OCI-LY3 (cell line): ENCODE measurements around the gene DEFB131A.
"Not testable (repeated sequence)": the region's sequence is repeated elsewhere in the genome, so short reads cannot be mapped to it uniquely, and the experiment has no call there.

ENCODE experiments used
- CTCF ChIP-seq: fragments of 200-600, 300-600 bp; sonication (generic); IDR thresholded peaks from 2 replicates; pipeline ENCODE4 v1.5.1; 2014; ENCODE audit warnings: antibody characterized with exemption, low read length, low read depth
- EZH2phosphoT487 ChIP-seq: fragments of 200-600 bp; shearing (Covaris generic); IDR thresholded peaks from 2 replicates; pipeline ENCODE4 v1.6.1; 2018; ENCODE audit warnings: antibody characterized with exemption, mixed run types, low read depth

GRCh38 chr4:9483682-9484081 lies 39.5 kb downstream of the DEFB131A start:
- TF ChIP-seq CTCF, EZH2phosphoT487: not testable (repeated sequence)
